DOHH2 (cell line): ENCODE measurements around the gene LHFPL6.

Experiments used
- H3F3A ChIP-seq: fragments of 200-600 bp; sonication (generic), shearing (Covaris generic); 2 replicates; pipeline ENCODE4 v1.6.0; 2016; ENCODE audit warnings: antibody characterized with exemption, mild to moderate bottlenecking; ENCODE audit not compliant: control insufficient read depth, insufficient read depth
- H3K27ac ChIP-seq: fragments of 200-600 bp; sonication (generic); 2 replicates; pipeline ENCODE4 v1.5.1; 2014; ENCODE audit warnings: low read depth, mild to moderate bottlenecking, low read length, moderate library complexity
- H3K27me3 ChIP-seq: fragments of 200-600 bp; sonication (generic); 2 replicates; pipeline ENCODE4 v1.6.1; 2014; ENCODE audit warnings: mild to moderate bottlenecking, low read length, mixed read lengths; ENCODE audit not compliant: control insufficient read depth
- H3K36me3 ChIP-seq: fragments of 200-600 bp; sonication (generic); 2 replicates; pipeline ENCODE4 v1.6.1; 2014; ENCODE audit warnings: mild to moderate bottlenecking, low read length, moderate library complexity, mixed read lengths; ENCODE audit not compliant: control insufficient read depth
- H3K4me1 ChIP-seq: fragments of 200-600 bp; sonication (generic); 2 replicates; pipeline ENCODE4 v1.6.1; 2014; ENCODE audit warnings: mild to moderate bottlenecking, low read length, mixed read lengths; ENCODE audit not compliant: control insufficient read depth
- H3K4me2 ChIP-seq: fragments of 200-600 bp; sonication (generic); 2 replicates; pipeline ENCODE4 v1.6.0; 2014; ENCODE audit warnings: mild to moderate bottlenecking, low read length, moderate library complexity
- H3K4me3 ChIP-seq: fragments of 200-600 bp; sonication (generic); 2 replicates; pipeline ENCODE4 v1.5.1; 2014; ENCODE audit warnings: mild to moderate bottlenecking, low read length, mixed read lengths
- H3K79me2 ChIP-seq: fragments of 200-600 bp; sonication (generic); 2 replicates; pipeline ENCODE4 v1.6.1; 2014; ENCODE audit warnings: mild to moderate bottlenecking, low read length, mixed read lengths; ENCODE audit not compliant: control insufficient read depth
- H3K9me2 ChIP-seq: fragments of 200-600 bp; sonication (generic); replicated peaks from 2 replicates; pipeline ENCODE4 v1.6.1; 2014; ENCODE audit warnings: mild to moderate bottlenecking, low read length, mixed read lengths; ENCODE audit not compliant: control insufficient read depth
- H3K9me3 ChIP-seq: fragments of 200-600 bp; sonication (generic); 2 replicates; pipeline ENCODE4 v1.6.1; 2014; ENCODE audit warnings: antibody characterized with exemption, low read length, mixed read lengths; ENCODE audit not compliant: control insufficient read depth, insufficient read depth
- H4K20me1 ChIP-seq: fragments of 200-600 bp; sonication (generic); 2 replicates; pipeline ENCODE4 v1.6.0; 2014; ENCODE audit warnings: low read depth, mild to moderate bottlenecking, antibody characterized with exemption, low read length, moderate library complexity; ENCODE audit not compliant: control insufficient read depth, insufficient read depth
- EZH2phosphoT487 ChIP-seq: fragments of 200-600 bp; sonication (generic); IDR thresholded peaks from 2 replicates; pipeline ENCODE4 v1.6.1; 2017; ENCODE audit warnings: borderline replicate concordance, mild to moderate bottlenecking, antibody characterized with exemption, low read length, moderate library complexity, mixed read lengths
- TF ChIP-seq, protein P1 (sequence below): fragments of 200-600 bp; sonication (generic); IDR thresholded peaks from one replicate; pipeline ENCODE4 v1.5.1; 2014; ENCODE audit warnings: antibody characterized with exemption, mild to moderate bottlenecking, low read depth, low read length; ENCODE audit not compliant: poor library complexity, severe bottlenecking

Gene LHFPL6

DNA sequence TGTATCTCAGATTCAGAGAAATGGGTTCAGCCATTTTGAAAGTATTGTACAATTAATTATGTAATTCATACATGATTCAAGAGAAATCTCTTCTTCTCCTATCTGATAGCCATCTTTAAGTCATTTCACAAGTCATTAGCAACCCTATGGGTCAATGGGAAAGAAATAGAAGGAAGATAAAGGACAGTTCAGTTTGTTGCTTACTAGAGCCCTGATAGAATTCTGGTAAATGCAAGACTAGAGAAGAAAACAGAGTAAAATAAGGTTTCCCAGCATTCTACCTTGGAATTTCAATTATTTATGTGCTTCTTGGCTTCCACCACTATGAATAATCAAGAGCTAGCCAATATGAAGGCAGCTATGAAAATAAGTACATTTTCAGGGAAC, 117.7 kb downstream of the LHFPL6 start:
- Histone ChIP-seq H3K79me2 (peaks cover 15% of the 10 kb centered on the region), H3K27ac (no peak overlapping the region), H3K27me3 (no peaks in the 10 kb centered on the region), H3K36me3 (no peaks in the 10 kb centered on the region), H3K9me2 (no peaks in the 10 kb centered on the region), H4K20me1 (no peaks in the 10 kb centered on the region), H3F3A (no peaks in the 10 kb centered on the region), H3K4me3 (no peak overlapping the region), H3K9me3 (no peaks in the 10 kb centered on the region), H3K4me2 (no peak overlapping the region), H3K4me1 (peaks cover 18% of the 10 kb centered on the region)
- no peak for TF ChIP-seq EZH2phosphoT487
- TF ChIP-seq, protein P1, sequence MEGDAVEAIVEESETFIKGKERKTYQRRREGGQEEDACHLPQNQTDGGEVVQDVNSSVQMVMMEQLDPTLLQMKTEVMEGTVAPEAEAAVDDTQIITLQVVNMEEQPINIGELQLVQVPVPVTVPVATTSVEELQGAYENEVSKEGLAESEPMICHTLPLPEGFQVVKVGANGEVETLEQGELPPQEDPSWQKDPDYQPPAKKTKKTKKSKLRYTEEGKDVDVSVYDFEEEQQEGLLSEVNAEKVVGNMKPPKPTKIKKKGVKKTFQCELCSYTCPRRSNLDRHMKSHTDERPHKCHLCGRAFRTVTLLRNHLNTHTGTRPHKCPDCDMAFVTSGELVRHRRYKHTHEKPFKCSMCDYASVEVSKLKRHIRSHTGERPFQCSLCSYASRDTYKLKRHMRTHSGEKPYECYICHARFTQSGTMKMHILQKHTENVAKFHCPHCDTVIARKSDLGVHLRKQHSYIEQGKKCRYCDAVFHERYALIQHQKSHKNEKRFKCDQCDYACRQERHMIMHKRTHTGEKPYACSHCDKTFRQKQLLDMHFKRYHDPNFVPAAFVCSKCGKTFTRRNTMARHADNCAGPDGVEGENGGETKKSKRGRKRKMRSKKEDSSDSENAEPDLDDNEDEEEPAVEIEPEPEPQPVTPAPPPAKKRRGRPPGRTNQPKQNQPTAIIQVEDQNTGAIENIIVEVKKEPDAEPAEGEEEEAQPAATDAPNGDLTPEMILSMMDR = no peak

DNA sequence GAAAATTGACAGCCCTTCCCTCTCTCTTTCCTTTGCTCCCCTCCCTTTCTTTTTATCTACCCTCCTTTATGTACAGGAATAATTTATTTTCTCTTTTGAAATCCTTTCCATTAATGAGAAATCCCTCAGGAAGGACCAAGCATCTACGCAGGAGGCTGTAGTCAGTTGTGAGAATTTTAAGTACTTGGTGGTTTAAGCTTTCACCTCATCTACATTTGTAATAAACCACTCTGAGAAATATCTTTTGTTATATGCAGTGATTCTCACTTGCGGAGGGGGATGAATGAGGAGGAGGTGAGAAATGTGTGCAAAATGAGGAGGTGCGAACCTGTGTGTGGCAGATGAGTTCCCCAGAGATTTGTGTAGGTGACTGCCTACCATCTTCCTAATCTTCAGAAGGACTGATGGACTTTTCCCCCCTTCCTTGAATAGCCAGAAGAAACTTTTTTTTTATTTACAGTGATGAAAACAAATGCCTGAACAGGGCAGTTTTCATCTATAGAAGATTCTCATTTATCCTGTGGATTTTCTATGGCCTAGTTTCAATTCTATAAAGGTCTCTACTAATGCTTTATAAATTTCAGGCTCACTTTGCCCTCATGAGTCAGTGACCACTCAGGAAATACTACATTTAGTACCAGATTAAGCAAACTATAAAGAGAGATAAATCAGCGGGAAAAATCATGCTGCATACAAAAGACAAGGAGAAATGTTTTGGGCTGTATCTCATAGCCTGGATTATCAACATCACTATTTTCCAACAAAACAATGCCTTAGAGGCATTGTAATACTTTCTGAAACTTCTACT, 118.3 kb downstream of the LHFPL6 start:
- no peak overlapping the region for H3K27ac ChIP-seq
- H3K4me3 ChIP-seq = no peak overlapping the region
- peaks cover 18% of the 10 kb centered on the region for H3K4me1 ChIP-seq
- H3K9me3 ChIP-seq = no peaks in the 10 kb centered on the region
- no peaks in the 10 kb centered on the region for H4K20me1 ChIP-seq
- no peaks in the 10 kb centered on the region for H3F3A ChIP-seq
- TF ChIP-seq EZH2phosphoT487 = no peak
- TF ChIP-seq, protein P1 = no peak
- H3K4me2 ChIP-seq = no peak overlapping the region
- H3K27me3 ChIP-seq = no peaks in the 10 kb centered on the region
- H3K36me3 ChIP-seq = no peaks in the 10 kb centered on the region
- no peaks in the 10 kb centered on the region for H3K9me2 ChIP-seq
- H3K79me2 ChIP-seq = peaks cover 15% of the 10 kb centered on the region

DNA sequence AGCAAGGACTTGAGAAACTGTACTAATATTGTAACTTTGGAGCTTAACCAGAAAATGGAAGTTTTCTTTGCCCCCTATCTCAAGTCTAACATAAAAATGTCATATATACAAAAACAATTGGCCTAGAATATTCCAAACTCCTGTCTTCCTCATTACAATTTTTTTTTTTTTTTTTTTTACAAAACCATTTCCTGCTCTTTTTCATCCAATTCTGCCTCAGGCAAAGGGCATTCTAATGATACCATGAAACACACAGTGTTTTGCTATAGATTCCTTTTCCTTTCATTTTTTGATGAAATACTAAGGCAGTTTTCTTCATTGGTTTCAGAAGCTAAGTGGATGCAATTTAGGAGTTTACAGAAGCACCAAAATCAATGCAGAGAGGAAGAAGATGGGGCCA, 119.7 kb downstream of the LHFPL6 start:
- H3K27ac ChIP-seq = no peak overlapping the region
- H3K4me3 ChIP-seq = no peak overlapping the region
- H3K9me2 ChIP-seq = no peaks in the 10 kb centered on the region
- H3K9me3 ChIP-seq = no peaks in the 10 kb centered on the region
- H3K27me3 ChIP-seq = no peaks in the 10 kb centered on the region
- H3K36me3 ChIP-seq = no peaks in the 10 kb centered on the region
- no peak overlapping the region for H3K4me2 ChIP-seq
- no peaks in the 10 kb centered on the region for H3F3A ChIP-seq
- TF ChIP-seq EZH2phosphoT487 = no peak
- TF ChIP-seq, protein P1 = no peak
- H4K20me1 ChIP-seq = no peaks in the 10 kb centered on the region
- H3K4me1 ChIP-seq = peaks cover 18% of the 10 kb centered on the region
- peaks cover 15% of the 10 kb centered on the region for H3K79me2 ChIP-seq
